ENCODE data around the gene GAS7. TPM values are rescaled to one million over a fixed set of nuclear protein-coding genes. Genes with fewer than 3 reads are reported as not detected.

The GAS7 gene
- total RNA-seq, 1 donor from 2014 or later = not detected

GRCh38 chr17:10171581-10171981, 26.8 kb downstream of the GAS7 start:
- intact Hi-C loops (cut with micrococcal nuclease) = no loop called here

DNA sequence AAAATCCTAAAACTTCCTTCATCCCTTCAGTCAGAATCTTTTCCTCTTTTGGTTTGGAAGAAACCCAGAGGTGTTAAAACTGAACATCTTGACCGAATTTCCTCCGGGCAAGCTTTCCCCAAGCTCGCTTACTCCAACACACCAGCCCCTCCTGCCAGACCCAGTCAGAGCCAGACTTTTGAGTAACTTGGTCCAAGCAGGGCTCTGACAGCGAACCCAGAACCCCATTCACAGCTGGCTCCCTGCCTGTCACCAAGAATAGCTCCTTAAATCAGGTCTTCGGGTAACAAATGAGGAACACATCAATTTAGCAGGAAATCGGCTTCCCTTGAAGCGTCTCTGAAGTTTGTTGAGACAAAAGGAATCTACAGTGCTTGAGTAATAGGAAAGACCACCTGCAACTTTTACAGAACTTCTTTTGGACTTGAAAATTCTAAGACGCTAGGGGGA, 27.3 kb downstream of the GAS7 start:
- intact Hi-C loops (cut with micrococcal nuclease) = no loop called here

DNA sequence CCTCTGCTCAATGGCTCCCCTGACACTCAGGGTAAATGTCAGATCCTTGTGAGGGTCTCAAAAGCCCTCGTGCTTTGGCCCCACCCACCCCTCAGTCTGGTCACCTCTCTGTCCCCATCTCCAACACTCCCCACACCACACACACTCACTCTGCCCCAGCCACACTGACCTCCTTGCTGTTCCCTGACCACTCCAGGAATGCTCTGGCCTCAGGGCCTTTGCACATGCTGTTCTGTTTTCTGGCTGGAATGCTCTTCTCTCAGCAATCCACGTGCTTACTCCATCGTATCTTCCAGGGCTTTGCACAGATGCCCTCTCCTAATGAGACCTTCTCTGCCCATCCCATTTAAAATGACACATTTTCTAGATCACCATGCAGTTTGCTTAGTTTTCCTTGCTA, 28.2 kb downstream of the GAS7 start:
- intact Hi-C loops (cut with micrococcal nuclease) = no loop called here

GRCh38 chr17:10169290-10169689, 29.1 kb downstream of the GAS7 start:
- intact Hi-C loops (cut with micrococcal nuclease) = no loop called here

- intact Hi-C loops (cut with micrococcal nuclease) = no loop called here
Observed at GRCh38 chr17:10166176-10166935, 32.0 kb downstream of the GAS7 start.

DNA sequence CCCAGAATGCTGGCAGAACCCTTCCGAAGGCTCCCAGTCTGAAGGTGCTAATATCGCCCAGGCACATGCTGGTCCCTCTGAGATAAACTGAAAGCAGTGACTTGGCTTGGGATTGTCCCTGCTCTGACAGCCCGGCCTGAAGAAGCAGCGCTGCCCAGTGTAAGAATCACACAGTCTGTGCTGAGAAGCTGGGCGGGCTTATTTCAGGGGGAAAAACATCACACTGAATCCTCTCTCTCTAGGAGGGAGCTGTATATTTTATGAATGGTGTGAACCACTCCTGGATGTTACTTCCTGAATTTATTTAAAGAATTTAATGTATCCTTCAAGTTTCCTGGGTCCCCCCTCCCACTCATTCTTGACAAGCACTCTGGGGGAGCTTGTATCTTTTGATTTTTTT, 36.3 kb downstream of the GAS7 start:
- intact Hi-C loops (cut with micrococcal nuclease) = no loop called here

DNA sequence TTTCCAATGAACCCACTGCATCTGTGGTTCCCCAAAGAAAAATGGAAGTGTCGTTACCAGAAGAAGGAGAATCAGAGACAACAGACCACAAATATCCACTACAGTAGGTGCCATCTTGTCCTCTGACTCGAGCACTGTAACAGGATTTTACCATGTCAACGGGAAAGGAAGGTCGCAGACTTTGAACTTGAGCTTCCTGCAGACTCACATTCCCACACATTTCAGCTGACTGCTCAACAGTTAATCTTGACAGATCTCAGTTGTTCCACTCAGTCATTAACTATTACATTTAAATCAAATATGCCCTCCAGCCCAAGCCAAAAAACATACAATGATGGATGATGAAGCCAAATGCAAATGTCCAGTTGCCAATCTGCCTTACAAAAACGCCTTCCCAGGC, 37.0 kb downstream of the GAS7 start:
- intact Hi-C loops (cut with micrococcal nuclease) = no loop called here

DNA sequence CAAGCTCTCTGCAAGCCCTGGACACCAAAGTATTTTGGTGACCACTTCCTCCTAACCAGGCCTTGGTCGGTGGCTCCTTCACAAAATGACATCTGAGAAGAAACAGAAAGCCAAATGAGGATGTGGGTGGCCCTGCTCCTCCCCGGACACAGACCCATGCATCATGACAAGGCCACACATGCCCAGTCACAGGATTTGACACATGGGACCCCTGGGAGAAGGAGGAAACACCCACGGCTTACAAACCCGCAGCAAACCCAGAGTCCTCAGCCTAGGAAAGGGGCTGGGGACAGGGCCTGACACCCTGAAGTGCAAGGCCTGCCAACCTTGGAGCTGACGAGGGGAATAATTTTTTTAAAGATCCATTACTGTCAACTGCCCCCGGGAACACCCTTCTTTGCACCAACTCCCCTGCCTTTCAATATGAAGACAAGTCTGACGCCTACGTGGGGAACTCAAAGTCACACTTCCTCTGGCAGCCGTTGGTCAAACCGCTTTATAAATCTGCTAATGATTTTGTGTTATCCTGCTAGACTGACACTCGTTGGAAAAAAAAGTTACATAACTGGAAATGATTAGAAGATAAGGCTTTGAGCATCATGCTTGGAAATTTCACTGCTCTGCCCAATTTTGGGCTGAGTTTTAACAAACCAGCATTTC, 41.3 kb downstream of the GAS7 start:
- intact Hi-C loops (cut with micrococcal nuclease) = no loop called here

DNA sequence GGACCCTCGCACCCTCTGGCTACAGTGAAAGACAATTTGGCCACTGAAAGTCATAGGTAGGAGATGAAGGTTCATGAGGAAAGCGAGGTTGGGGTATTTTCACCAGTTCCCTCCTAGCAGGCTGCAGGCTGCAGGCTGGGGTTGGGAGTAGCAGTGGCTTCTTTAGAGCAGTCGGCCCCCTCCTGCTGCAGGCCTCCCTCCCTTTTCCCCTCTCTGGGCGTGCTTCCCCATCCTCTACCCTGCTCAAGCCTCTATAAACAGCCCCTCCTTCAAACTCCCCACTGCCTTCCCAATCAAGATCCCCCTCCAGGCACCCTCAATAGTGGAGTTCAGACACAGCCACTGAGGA, 41.8 kb downstream of the GAS7 start:
- intact Hi-C loops (cut with micrococcal nuclease) = no loop called here

- intact Hi-C loops (cut with micrococcal nuclease) = no loop called here
Observed at GRCh38 chr17:10156077-10156435, 42.4 kb downstream of the GAS7 start.

- intact Hi-C loops (cut with micrococcal nuclease) = no loop called here
Observed at GRCh38 chr17:10155371-10156076, 42.9 kb downstream of the GAS7 start.

DNA sequence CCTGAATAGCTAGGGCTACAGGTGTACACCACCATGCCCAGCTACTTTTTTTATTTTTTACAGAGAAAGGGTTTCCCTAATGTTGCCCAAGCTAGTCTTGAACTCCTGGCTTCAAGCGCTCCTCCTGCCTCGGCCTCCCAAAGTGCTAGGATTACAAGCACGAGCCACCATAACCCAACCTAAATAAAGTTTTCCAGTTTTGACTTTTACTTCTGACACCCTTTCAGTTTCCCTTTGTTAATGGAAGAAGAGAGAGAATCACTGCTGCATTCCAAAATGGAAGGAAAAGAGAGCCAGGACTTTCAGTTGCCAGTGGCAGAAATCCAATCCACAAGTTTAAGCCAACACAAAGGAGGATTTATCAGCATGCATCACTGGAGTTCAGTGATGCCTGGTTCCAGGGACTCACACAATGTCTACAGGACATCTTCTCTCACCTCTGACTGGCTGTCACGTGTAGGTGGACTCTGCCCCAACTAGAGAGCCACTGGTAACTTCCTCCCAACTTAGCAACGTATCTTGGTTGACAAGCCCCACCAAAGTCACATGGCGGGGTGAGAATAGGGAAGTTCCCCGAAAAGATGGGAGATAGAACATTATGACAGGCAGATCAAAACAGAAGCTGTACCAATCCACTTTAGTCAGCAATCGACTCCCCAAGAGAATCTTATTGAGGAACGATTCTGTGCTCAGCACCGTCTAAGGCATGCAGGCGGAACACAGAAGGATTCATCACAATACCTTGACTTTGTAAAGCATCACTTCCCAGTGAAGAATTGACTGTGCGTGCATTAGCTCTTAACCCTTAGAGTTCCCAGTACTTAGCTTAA, 46.5 kb downstream of the GAS7 start:
- intact Hi-C loops (cut with micrococcal nuclease) = no loop called here

- intact Hi-C loops (cut with micrococcal nuclease) = no loop called here
Observed at GRCh38 chr17:10149573-10150399, 48.6 kb downstream of the GAS7 start.

DNA sequence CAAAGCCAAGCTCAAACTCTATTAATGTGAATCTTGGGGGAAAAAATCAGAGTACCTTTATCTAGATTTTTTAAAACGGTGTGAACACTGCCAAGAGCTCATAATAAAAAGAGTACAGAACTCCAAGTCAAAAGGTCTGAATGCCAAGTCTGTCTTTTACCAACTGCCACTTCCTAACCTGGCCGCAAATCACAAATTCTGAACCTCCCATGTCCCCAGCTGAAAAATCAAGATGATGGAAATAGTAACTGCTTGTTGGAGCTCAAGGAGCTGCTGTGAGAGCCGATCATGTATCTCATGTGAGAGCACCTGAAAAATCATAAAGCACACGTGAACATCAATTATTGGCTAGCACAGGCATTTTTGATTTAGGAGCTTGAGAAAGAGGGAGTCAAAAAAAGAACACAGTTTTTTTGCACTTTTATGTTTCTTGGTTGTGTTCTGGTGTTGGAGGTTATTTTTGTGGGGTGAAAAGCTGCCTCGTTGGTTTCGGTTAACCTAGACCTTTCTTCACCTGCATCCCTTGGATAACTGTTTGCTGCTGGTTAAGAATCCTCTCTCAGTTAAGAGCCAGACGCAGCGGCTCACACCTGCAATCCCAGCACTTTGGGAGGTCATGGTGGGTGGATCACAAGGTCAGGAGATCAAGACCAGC, 50.5 kb downstream of the GAS7 start:
- intact Hi-C loops (cut with micrococcal nuclease) = no loop called here

GRCh38 chr17:10147040-10147439, 51.4 kb downstream of the GAS7 start:
- intact Hi-C loops (cut with micrococcal nuclease) = no loop called here

DNA sequence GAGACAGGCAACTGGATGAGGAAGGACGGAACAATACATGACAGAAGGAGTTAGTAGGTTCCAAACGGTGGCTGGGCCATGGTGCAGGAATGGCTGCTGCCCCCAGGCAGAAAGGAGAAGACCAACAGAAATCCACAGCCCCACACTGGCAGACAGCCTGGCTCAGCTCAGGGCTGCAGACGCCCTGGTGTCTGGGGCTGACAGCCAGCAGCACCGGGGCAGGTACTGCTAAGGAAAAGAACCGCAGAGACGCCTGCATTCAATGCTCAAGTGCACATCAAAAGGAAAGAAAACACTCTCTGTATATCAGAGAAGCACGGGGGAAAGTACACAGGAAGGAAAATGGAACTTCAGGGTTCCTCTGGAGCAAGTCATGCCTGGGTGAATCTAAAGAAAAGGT, 53.4 kb downstream of the GAS7 start:
- intact Hi-C loops (cut with micrococcal nuclease) = no loop called here

GRCh38 chr17:10144456-10144855, 54.0 kb downstream of the GAS7 start:
- intact Hi-C loops (cut with micrococcal nuclease) = no loop called here

DNA sequence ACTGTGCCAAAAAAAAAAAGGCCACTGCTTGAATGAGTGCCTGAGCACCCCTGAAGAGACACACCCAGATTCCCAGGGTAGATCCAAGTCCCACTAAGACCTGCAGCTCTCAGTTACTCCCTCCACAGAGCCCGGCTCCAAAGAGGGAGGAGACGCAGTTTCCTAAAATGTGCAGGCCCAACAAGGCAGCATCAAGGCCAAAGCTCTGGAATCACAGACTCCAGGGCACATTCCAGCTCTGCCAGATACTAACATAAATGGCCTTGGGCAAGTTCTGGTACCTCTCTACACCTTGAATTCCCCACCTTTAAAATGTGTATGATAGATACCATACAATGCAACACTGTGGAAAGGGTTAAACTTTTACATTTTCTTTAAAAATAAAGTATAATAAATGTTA, 57.0 kb downstream of the GAS7 start:
- intact Hi-C loops (cut with micrococcal nuclease) = no loop called here

DNA sequence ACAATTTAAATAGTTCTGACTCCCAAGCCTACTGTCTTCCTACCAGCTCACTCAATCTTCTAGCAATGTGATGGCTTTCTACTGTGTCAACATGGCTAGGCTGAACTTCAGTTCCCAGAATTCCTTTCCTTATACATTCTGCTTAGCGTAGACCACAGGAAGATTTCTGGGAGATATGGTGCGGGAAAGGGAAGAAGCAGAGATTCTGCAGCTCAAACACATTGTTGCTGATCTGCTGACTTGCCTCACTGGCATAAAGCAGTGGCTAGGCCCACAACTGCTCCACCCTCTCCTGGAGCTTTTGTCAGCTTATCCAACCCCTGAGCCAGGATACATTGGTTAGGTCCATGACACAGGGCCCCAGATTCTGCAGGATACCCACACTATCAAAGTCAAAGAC, 58.8 kb downstream of the GAS7 start:
- intact Hi-C loops (cut with micrococcal nuclease) = no loop called here

DNA sequence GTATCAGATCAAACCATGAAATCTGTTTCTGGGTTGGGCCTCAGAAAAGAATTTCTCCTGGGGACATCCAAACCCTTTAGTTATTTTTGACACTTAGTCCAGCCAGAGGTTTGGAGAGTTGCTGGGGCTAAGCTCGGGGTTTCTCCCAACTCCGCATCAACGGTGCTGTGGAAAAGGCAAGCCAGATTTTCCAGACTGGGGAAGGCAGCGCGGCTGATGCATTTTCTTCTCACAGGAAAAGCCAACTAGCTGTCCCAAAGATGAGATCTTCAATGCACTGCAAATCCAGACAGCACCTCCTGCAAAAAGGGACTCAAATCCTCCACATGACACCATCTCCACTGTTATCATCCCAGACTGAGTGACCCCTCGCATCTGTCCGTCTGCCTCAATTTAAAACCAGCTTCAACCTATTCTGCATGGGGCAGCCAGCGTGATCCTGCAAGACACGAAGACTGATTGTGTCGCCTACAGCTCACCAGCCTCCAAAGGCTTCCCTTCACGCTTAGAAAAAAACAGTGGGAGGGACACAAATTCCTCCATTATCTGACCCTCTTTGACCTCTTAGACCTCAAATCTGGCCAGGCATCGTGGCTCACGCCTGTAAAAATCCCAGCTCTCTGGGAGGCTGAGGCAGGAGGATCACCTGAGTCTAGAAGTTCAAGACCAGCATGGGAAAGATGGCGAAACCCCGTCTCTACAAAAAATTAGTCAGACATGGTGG, 62.0 kb downstream of the GAS7 start:
- intact Hi-C loops (cut with micrococcal nuclease) = no loop called here

Measured in T-helper 1 cell treated with Interleukin-12 subunit alpha and Interleukin-12 subunit beta and Interleukin-4 antibody, amounts not matched to agents 30 ng/mL and 1 ng/mL, for 36 hours (primary cell).